Femur (tissue), 1 donor: ENCODE data around the gene TMEM132C.
"Not testable (repeated sequence)": the region's sequence is repeated elsewhere in the genome, so short reads cannot be mapped to it uniquely, and the experiment has no call there.

Source experiments
- DNase-seq: peaks from one replicate; pipeline ENCODE4 v3.0.0-alpha.2; 2017

Gene TMEM132C

DNA sequence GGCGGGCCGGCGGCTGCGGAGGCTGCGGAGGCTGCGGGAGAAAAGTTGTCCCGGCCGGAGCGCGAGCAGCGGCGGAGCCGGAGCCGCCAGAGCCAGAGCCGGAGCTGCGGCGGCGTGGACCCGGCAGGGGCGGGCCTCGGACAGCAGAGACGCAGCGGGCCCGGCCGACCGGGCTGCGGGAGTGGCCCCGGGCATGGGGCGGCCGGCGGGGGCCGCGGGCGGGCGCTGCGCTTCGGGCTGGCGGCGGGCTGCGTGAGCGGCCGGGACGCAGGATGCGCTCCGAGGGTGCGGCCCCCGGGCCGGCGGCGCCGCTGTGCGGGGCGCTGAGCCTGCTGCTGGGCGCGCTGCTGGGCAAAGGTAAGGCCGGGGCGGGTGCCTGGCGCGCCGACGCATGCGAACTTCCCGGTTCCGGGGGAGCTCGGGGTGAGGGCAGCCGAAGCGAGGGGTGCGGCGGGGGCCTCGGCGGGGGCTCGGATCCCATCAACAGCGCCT lies at the start of gene TMEM132C:
Gene TMEM132C, plus strand, starts transcription at position 40 of the 492 bp plus-strand sequence. Its CDS starts 233 bp downstream, at position 273.
- DNase-seq: no peak

DNA sequence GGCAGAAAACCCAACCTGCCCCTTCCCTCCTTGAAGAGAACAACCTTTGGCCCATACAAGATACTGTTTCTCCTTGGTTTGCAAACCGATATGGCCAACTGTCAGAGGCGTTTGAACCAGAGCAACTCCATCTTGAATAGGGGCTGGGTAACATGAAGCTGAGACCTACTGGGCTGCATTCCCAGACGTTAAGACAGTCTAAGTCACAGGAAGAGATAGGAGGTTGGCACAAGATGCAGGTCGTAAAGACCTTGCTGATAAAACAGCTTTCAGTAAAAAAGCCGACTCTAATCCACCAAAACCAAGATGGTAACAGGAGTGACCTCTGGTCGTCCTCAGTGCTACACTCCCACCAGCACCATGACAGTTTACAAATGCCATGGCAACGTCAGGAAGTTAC lies 42.7 kb upstream of the TMEM132C start:
- no peak for DNase-seq

DNA sequence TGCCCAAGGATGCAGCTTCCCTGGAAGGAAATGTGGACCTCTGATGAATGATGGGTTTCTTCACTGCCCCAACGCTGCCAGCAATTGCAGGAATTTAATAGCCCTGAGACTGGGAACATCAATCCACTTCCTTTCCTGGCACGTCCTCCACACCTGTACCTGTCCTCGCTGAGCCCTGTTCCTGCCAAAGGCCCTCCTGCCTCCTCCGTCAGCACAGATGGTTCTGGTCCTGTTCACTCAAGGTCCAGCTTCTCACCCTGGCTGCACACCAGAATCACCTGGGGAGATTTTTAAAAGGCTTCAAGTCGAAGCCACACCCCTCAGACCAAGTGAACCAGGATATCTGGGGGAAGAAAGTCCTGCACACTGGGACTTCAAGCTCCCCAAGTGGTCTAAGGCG lies 38.4 kb upstream of the TMEM132C start:
- no peak for DNase-seq

DNA sequence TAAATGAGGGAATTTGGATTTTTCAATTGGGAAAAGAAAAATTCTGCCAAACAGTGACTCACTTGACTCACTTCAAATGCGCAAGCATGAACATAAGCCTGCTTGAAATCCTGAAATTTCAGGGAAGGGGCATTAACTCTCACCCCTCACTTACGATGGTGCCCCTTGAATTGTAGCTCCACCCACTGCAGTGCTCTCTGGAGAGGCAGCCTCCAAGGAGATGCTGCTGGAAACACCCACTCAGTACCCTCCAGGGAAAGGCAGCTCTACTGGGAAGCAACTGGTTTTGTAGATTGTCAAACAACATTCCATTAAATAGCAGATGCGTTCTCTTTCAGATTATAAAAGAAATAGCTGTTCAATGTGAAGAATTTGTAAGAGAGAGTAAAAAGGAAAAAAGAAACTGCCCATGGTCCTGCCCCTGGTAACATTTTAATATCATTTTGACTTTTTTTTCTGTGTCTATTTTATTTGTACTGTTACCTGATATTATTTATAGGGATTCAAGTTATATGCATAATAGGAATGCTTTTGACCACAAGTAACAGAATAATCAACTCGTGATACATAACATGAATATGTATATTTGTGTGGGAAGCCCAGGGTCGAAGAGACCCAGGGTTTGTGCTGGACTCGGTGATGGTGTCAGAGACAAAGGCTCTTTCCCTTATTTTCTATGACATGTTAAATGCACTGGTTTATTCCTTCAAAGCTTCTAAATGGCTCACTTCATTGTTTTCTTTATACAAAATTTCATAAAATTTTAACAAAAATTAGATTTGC lies 31.1 kb upstream of the TMEM132C start:
- DNase-seq: no peak

DNA sequence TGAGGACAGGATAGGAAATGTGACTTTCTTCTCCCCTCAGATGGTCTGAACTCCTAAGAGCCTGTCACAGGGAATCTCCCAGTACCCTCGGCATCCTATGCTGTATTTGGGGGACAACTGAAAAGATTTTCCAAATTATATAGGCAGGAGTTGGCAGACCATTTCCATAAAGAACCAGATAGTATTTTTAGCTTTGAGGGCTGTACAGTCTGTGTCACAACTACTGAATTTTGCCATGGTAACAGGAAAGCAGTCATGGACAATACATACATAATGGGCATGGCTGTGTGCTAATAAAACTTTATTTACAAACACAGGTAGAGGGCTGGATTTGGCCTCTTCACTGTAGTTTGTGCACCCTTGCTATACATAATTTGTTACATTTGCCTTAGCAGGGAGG lies 30.4 kb upstream of the TMEM132C start:
- DNase-seq: no peak

DNA sequence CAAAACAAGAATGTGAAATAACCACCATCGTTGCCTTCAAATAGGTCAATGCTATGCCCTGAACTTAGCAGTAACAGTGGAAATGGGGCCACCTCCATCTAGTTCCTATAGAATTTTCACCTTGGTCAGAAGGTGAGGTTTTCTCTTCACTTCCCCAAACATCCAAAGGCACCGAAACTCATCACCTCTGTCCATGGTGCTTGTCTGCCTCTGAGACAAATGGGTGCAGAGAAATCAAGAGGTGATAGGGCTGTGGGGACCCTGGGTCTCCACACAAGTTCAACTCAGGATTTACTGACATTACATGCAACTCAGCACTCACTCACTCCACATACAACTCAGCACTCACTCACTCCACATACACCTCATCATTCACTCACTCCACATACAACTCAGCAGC lies 26.2 kb upstream of the TMEM132C start:
- DNase-seq: no peak

DNA sequence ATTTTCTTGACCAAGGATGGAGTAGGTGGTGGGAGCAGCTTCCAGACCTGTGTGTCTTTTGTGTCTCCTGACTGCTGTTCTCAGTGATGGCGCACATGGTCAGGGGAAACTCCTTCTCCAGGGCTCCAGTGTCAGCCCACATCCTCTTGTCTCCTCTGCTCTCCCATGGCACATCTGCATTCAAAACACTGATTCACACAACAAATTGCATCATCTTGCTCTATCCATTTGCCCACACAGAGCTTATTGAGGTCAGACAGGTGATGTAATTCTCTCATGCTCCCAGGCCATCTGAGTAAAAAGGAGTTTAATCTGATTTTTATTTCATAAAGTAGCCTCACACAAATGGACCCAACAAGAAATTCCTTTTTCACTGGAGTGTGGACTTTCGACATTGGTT lies 21.8 kb upstream of the TMEM132C start:
- no peak for DNase-seq

DNA sequence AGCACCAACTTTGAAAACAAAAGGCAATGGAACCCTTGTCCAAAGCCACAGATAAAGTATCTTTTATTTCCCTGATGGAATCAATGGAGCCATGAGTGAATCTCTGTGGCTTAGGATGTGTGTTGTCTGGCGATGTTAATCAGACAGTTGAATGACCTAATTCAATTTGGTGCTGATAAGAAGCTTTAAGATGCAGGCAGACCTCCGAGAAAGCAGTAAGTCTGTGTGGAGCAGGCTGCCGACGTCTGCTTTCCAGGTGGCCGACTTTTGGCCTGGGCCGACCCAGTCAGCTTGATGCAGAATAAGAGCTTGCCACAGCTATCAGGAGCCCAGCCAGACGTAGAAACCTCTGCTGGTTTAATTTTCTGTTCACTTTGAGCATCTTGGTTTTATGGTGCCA lies 21.1 kb upstream of the TMEM132C start:
- DNase-seq: no peak

DNA sequence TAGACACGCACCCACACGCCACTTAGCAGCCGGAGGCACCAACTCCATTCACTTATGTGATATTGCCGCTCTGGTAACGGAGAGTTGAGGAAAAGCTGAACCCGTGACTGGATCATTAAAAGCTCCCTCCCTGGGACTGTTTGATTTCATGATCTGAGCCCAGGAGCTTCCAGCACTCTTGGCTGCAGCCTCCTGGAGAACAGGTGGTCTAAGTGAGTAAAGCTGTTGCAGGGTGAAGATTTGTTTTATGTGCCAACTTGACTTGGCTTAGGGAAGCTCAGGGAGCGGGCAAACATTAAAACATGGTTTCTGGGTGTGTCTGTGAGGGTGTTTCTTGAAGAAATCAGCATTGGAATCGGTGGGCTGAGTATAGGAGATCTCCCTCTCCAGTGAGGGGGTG lies 16.9 kb upstream of the TMEM132C start:
- DNase-seq: no peak

DNA sequence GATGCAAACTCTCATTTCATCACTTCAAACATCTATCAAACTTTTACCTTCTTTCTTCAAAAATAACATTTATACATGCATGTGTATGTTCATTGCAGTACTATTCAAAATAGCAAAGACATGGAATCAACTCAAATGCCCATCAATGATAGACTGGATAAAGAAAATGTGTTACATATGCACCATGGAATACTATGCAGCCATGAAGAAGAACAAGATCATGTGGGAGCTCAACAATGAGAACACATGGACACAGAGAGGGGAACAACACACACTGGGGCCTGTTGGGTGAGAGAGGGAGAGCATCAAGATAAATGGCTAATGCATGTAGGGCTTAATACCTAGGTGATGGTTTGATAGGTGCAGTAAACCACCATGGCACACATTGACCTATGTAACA lies 13.1 kb upstream of the TMEM132C start:
- not testable (repeated sequence) for DNase-seq

DNA sequence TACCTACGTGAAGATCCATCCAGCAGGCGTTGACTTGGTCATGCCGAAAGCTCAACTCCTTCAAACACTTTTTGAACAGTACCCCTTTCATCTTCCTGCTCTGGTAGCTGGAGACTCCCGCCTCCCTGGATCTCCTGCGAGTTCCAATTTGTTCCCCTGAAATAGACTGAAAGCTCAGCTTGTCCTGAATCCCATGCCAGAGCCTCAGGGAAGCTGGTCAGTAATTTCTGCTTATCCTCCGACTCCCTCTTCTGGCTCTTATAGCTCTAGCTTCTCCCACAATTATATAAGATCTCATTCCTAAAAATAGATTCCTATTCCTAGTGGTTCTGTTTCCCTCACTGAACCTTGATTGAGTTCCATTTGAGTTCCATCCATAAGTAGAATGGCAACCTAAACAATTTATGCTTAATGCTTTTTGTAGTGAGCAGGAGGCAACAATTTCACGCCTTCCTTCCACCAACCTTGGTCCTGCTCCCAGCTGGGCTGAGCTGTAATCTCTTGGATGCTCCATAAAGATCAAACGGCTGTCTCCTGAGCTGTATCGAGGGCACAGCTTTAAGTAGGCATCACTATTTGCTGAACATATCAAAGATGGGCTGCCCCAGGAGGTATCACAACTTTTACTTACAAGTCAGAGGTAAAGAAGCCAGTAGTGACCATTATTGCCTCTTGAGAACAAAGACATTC lies 8.0 kb upstream of the TMEM132C start:
- no peak for DNase-seq

DNA sequence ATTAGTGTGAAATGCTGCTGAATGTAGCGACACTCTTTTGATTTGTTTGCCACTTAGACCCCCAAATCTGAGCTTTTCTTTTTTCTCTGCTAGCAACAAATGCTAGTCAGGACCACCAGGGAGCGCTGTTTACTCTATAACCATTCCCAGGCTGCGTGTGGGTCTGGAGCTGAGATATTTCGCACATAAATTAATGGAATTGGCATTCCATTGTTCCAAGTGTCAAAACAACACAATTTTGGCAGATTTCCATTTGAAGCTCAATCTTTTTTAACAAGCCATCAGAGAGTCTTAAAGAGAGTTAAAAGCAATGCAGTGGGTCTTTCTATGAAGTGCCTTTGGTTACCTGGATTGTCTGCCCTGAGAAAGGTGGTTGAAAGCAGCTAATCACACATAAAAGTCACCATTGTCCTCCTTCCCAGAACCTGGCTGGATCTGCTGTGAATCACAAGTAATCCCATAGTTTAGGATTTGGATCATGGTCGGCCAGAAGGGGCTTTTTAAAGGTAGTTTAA lies 7.4 kb upstream of the TMEM132C start:
- DNase-seq: peak; percentile 55

DNA sequence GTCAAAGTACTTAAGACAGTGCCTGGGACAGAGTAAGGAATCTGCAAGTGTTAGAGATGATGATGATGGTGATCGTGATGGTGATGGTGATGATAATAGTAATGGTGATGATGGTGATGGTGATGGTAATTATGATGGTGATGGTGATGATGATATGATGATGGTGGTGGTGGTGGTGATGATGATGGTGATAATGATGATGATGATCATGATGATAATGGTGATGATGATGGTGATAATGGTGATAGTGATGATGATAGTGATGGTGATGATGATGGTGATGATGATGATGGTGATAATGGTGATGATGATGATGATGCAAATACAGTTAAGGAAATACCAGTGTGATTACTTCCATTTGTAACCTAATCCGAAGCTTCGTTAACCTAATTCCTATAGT lies 5.2 kb upstream of the TMEM132C start:
- no peak for DNase-seq

DNA sequence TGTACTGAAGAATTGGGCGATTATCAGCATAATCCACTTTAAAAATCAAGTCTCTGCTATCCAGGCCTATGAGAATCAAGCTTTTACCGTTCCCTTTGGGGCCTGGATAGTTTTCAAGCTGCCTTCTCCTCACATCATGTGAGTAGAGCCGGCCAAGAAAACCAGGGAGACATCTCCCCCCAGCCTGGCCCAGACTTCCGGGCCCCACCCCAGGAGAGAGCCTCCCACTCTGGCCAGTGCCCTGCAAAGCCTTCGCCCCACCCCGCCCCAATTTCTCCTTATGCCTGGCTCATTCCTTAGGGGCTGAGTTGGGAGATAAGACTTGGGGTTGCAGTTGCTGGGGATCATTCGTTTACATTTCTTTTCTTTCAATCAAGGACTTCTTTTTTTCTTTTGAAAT lies 1.4 kb upstream of the TMEM132C start:
- DNase-seq: no peak

DNA sequence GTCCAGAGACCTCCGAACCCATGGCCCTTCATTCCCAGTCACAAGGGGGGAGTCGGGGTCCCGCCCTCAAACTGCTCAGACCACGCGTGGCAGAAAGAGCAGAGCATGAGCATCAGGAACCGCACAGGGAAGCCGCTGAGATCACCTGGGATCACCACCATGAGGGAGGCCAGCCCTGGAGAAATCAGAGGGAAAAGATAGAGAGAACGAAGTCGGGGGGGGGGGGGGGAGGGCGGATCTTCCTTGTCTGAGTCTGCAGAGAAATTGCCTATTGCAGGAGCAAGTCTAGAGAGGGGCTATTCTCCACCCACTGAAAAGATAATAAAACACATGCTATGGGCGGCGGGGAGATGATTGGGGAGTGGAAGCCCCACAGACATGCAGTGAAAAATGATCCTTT lies 884 bp upstream of the TMEM132C start:
- DNase-seq: no peak

DNA sequence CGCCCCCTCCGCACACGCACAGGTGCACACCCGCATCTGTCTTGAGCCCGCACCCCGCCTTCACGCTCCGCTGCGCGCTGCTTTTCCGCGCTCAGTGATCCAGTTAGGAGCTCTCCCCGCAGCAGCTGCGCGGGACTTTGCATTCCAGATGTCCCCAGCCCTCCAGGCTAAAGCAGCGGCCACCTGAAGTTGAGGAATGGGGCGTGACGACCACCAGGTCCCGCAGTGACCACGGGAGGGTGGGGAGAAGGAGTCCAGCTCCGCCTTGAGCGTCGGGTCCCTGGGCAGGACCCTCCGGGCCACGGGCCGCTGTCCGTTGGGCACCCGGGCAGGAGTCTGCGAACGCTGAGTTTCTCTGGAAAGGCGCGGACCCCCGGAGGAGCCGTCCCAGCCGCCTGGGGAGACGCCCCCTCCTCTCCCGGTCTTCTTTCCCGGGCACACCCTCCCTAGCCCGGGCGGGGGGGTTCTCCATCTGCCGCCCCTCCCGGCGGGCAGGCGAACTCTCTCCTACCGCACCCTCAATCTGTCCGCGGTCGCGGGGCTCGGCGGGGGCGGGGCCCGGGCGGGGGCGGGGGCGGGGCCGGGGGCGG lies 334 bp upstream of the TMEM132C start:
- no peak for DNase-seq

DNA sequence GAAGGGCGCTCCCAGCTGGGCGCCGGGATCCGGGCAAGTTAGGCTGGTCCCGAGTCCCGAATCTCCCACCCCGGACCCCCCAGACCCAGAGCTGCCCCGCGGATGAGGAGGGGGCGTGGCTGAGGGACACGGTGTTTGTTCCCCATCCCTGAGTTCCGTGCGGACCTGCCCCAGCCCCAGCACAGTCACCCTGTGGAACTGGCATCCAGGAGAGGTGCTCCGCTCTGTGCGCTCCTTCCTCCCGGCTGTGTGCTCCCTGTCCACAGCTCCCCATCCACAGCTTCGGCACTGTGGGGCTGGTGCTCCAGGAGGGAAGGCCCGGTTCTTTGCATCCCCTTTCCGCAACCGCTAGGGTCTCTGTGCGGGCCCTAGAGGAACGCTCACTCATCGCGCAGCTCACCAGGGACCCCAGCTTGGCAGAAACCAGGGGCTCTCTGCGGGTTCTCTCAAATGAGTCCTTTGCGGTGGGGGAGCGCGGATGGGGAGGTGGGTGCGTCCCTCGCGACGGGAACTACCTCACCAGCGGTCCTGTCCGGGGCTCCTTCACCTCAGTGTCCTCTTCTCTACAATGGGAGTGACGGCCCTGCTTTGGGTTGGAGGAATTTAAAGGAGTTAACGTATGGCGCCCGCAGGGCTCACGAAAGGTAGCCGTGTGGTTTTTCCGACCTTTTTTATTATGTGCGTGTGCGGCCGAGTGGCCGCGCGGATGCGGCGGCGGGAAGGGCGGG lies 845 bp downstream of the TMEM132C start:
- DNase-seq: no peak

DNA sequence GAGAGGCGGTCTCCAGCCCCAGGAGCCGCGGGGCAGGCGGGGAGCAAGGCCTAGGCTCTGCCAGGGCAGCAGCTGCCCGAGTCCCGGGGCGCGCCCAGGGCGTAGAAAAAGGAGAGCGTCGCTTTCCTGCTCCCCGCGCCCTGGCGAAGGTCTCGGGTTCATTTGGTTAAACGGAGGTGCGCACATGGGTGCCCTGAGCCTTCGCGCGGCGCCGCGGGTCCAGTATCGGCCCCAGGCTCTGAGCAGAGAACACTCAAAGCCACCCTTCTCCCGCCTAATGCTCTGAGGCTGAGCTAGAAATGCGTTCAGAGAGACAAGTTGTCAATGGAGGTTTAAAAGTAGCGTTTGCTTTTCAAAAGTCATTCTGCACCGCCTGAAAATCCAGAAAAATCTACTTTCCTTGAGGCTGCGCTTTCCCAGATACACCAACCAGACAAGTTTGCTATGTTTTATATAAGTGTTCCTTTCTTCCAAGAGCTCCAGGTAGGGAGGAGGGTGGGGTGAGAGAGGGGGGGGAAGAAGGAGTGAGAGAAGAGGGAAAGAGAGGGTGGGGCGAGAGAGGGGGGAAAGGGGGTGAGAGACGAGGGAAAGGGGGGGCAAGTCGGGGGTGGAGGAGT lies 1.5 kb downstream of the TMEM132C start:
- DNase-seq: no peak

DNA sequence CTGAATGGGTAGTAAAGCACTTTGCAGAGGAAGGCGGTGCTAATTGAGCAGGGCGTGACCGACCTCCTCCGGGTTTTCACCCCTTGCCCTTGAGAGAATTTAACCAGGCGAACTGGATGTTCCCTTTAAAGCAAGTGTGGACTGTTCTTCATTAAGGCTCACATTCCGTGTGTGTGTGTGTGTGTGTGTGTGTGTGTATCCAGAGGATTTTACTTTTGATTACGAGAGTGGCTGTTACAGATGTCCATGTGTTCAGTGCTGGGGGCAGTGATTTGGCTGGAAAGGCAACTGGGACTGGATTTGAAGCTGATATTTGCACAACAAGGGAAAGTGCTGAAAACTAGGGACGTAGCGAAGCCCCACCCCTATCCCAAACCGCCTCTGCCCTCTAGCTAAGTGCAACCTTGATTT lies 2.2 kb downstream of the TMEM132C start:
- no peak for DNase-seq

DNA sequence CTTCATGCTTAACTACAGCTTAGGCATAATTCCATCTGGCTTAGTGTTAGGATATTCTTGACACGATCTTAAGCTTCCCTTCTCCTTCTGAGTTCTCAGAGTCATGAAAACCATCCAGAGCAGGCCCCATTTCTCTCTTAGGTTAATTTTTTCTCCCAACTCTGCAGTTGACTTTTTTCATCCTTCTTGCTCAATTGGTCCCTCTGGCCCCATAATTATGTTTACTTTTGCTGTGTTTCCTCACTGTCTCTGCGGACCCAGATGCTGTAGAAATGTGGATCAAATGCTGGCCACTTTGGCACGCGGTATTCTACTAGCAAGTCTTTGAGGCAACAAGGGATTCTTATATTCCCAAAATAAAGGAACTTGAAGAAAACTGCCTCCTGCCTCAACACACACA lies 9.5 kb downstream of the TMEM132C start:
- peak; percentile 41 for DNase-seq

DNA sequence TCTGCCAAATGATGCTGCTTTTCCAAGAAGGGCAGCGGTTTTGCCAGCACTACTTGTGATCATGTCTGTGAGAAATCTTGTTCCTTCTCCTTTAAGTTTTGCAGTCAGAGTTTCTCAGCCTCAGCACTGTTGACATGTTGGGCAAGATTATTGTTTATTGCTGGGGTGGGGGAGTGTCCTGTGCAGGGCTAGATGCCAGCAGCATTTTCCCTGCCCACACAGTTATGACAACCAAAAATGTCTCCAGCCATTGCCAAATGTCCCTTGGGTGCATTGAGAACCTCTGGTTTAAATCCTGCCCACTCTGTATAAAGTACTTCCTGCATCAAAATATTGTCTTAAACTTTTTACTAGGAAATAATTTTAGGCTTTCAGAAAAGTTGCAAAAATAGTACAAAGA lies 20.0 kb downstream of the TMEM132C start:
- DNase-seq: peak; percentile 34

DNA sequence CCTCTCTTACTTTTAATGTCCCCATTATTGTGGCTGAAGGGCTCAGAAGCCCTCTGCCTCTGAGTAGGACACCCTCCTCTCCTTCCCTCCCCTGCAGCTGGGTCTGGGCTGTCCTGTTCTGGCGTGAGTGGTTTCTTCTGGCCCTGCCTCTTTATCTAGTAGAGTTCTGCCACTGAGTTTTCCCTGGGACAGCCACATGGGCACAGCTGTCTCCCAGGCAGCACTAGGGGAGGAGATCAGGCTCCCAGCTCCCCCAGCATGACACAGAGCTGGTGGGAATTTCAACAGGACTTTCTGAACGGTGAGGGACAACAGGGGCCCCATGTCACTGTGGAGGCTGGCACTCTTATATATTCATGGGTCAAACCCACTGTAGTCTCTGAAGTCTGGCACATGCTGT lies 21.4 kb downstream of the TMEM132C start:
- no peak for DNase-seq

DNA sequence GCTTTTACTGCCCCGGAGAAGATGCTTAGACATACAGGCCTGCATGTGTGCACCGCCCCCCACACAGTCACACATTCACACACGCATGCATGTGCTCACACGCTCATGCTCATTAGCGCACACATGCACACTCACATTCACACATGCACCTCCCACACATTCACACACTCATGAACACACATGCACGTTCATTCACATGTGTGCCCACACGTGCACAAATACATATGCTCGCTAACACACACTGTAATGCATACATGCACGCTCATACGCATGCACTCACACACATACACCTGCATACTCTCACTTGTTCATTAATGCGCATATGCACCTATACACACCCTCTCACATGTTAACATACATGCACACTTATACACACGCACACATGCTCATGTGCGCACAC lies 21.9 kb downstream of the TMEM132C start:
- DNase-seq: no peak
